T-helper 1 cell (primary cell): Measurements from ENCODE around the gene NTM.
"Not testable (repeated sequence)": the region's sequence is repeated elsewhere in the genome, so short reads cannot be mapped to it uniquely, and the experiment has no call there.

ENCODE experiments used
- DNase-seq, 5 donors: peaks; one replicate each; pipeline ENCODE4 v3.0.0-alpha.2; 2012 to 2020

NTM gene

GRCh38 chr11:132062031-132062430, 691.6 kb downstream of the NTM start:
- no peak for DNase-seq

- DNase-seq = no peak
Observed at GRCh38 chr11:132062541-132062940, 692.1 kb downstream of the NTM start.

DNA sequence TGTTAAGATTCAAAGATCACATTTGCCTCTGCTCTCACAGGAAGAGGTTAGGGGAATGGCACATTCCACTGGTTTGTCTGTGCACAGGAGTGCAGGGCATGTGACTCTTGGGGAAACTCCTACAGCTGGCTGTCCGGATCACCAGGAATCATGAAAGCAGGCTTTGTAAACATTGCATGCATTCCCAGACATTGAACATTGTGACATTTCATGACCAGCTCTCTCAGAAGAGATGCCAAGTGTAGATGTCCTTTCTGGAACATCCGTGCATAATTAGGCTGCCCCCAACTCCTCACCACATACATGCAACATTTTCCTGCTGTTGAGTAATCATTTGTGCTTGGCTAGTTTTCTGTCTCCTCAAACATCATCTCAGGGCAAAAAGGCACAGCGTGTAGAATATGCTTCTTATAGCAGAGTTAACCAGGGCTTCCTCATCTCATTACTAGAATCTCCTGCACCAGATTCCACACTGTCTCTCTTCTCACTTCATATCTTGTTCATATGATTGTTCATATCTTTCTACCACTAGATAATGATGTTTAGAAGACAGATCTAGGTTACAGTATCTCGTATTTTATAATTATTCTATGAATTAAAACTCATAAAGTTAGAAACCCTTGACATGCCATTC, 694.7 kb downstream of the NTM start:
- no peak for DNase-seq

DNA sequence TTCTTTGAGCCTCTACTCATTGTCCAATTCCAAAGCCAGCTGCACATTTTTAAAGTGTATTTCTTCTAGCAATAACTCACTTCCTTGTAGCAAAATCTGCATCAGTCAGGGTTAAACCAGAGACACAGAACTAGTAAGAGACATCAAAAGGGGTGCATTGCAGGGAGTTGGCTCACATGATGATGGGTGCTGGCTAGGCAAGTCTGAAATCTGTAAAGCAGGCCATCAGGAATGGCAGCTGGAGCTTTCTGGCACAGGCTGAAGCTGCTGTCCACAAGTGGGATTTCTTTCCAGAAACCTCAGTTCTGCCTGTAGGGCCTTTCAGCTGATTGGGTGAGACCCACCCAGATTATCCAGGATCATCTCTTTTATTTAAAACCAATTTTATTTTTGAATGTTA, 698.1 kb downstream of the NTM start:
- DNase-seq = no peak

DNA sequence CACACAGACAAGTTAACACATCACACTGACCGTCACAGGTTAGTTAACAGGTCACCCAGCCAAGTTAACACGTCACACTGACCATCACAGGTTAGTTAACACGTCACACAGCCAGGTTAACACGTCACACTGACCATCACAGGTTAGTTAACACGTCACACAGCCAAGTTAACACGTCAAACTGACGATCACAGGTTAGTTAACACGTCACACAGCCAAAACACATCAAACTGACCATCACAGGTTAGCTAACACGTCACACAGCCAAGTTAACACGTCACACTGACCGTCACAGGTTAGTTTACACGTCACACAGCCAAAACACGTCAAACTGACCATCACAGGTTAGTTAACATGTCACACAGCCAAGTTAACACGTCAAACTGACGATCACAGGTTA, 699.2 kb downstream of the NTM start:
- not testable (repeated sequence) for DNase-seq

GRCh38 chr11:132070907-132071306, 700.5 kb downstream of the NTM start:
- not testable (repeated sequence) for DNase-seq

DNA sequence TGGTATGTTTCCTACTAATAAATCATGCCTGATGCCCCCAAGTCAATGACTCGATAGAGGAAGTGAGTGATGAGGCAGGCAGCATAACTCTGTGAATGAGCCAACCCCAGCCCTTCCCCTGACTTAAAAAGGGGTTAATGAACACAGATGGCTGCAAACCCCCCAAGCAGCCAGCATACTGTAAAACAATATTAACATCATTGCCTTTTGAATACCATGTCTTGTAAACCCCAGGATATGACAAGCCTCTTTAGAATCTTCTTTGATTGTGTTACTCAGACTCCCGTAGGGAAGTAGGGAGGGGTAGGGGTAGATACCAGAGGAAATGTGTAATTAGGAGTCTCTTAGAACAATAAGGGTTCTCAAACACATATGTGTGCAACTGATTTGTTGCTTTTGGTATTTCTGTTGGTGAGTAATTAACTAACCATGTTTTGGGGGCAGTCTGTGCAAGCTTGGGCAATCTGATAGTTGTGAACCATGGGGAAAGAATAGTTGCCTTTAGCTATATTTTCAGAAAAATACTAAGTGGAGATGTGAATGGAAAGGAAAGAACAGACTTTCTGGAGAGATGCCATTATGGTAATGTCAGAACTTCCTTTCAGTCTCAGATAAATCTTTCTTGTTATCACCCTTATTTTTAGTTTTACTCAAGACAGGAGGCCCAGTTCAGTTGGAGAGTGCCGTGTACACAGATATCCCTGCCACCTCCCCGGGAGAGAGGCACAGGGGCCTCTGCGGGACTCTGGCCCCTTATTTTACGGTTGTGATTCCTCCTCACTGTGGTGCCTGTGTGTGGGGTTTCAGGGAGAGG, 701.8 kb downstream of the NTM start:
- no peak for DNase-seq

GRCh38 chr11:132072858-132073211, 702.4 kb downstream of the NTM start:
- DNase-seq = no peak

DNA sequence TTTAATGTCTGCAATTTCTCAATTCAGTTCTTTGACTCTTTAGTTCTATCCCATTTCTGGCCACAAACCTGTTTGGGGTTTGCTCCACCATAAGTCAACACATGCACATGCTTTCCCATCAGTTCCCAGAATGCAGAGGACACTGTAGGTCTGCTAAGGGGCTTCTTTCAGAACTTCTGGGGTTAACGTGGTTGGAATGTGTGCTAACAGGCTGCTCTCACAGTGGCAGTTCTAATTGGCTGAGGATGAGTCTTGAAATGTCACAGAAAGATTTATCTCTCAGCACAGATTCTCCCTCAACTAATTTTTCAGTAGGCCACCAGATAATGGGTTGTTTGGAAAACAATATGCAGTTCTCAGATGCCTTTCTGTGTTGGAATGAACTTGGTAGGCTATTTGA, 703.4 kb downstream of the NTM start:
- DNase-seq = no peak

- no peak for DNase-seq
Observed at GRCh38 chr11:132075447-132075846, 705.0 kb downstream of the NTM start.

DNA sequence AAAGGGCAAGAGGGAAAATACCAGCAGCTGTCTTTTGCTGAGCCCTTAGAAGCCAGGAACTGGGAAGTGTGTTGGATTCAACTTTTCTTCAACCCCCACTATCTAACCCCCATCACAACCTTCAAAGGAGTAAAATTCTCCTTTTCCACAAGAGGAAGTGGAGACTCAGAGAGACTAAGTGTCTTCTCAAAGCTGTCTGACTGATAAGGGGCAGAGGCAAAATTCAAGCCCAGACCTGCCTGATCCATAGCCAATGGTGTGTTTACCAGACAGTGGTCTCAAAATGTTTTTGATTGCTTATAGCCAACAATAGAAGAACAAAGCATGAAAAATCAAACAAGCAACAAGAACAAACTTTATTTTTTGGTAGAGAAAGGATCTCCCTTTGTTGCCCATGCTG, 707.0 kb downstream of the NTM start:
- no peak for DNase-seq

DNA sequence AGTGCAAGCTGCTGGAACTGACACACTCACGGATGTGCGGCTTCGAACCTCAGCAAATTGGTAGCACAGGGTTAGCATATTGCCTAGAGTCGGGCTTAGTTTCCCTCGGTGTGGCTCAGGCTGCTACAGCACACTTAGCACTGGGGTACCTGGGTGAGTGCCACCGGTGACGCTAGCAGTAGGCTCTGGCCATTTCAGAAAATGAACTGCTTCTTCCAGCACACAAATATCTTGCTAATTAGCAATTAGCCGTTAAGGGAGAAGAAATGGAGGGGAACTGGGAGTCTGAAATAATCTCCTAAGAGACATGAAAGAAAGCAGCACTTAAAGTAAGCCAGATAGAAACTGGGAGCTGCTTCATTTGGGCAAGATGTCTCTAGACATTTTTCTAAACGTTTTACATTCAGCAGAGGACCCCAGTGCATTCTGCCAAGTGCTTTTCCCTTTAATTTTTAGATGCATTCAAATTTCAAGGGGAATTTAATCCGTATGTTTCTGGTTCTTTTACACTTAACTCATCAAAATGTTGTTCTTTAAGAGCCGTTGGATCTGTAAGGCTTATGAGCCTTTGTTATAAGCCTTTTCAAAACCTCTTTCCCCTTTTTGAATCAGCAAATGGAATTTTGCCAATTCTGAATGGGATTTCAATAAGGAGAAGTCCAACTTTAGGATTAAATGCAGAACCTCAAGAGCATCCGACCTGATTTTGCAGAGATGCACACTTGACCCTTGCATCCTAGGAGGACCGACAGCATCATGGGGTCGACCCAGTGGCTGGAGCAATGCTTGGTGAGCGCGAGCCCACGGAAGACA, 708.1 kb downstream of the NTM start:
- no peak for DNase-seq

- DNase-seq = no peak
Observed at GRCh38 chr11:132080127-132080526, 709.7 kb downstream of the NTM start.

- no peak for DNase-seq
Observed at GRCh38 chr11:132082566-132082965, 712.2 kb downstream of the NTM start.

DNA sequence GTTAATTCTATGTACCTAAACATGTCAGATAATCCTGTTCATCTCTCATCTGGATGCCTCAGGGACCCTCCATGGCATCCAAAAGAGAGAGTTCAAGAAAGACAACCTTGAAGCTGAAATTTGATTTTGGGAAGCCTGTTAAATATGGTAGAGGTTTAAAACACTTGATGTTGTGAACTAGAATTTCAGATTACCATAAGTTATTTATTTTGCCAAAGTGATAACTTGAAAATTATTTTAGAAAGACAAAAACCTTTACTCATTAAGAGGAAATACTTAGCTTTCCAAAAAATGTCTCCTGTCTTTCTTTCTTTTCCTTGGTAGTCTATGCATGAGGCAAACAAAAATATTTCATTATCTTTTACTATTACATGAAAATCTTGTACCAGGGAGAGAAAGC, 714.0 kb downstream of the NTM start:
- no peak for DNase-seq

DNA sequence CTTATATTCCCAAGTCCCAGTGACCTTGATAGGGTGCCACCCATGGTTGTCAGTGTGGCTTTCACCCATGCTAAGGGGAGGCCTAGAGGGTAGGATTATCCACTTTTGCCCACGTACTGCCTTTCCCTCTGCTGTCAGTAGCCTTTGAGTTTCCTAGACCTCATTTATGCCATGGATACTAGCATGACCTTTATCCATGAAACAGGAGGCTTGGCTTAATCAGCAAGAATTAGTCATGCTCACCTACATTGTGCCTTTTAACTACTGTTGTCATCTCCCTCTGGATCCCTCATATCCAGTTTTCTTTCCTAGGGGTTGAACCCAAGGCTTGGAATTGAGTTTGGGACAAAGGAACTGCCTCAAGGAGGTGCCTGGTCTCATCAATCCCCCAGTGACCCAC, 716.7 kb downstream of the NTM start:
- DNase-seq = no peak

DNA sequence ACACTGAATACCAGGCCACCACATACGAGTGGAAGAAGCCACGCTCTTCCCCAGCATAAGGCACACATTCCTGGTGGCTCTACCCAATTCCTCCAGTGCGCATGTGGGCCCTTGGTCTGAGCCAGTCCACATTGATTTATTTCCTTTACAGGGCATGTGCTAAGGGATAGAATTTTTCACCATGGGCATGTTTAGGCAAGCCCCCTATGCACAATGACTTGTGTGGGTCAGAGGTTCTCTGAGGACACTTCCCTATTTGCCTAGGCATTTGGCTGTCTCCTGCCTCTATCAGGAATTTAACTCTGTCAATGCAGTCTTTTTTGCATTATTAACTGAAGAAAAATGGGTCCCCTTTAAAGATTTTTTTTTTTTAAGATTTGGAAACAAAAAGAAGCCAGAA, 718.1 kb downstream of the NTM start:
- DNase-seq = no peak

- peak in 1 of 5 donors; percentile 3 for DNase-seq
Observed at GRCh38 chr11:132093536-132094259, 723.3 kb downstream of the NTM start.

DNA sequence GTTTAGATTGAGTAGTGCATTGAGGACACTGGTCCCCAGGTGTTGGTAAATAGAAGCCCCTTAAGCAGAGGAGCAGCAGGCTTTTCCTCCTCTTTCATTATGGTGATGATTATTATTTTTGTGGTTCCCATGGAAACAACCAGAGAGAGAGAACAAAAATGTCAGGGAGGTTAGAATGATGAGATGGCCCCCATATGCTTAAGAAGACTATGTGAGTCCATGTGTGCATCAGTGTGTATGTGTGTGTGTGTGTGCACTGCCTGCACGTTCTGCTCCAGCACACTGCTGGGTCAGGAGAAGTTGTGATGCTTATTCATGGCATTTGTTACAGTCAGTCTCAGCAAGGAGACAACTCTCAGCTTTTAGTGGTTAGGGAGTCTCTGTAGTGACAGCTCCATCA, 724.2 kb downstream of the NTM start:
- no peak for DNase-seq

- DNase-seq = no peak
Observed at GRCh38 chr11:132095230-132096131, 725.1 kb downstream of the NTM start.

DNA sequence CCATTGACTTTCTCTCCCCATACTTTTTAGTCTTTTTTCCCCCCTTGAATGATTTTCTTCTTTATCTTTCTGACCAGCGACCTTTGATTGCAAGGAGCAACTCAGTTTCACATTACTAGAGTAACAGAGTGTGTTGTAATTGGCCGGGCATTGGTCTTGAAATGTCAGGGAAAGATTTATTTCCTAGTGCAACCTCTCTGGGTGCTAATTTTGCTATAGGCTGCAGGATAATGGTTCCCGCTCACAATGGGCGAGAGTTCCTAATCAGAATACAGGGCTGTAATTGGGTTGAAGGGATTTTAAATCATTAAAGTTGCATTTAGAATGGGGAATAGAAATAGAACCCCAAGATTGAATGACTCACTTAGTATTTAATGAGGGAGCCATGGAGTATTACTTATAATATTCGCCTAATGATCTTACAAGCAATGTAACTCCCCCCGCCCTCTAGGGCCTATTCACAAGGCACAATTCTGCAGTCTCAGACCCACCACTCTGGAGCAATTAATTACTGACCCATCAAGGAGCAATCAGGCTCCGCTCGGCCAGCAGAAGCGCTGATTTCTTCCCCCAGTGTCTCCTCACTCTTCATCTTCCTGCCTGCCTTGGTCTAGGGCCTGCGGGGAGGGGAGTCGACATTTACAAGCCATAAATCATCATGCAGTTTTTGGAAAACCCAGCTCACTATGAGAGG, 725.9 kb downstream of the NTM start:
- DNase-seq = no peak
